ENCODE results near the gene PBX3. TPM values are rescaled to one million over a fixed set of nuclear protein-coding genes. Genes with fewer than 3 reads are reported as not detected.

The PBX3 gene
- total RNA-seq, 1 experiment from 2014 or later, result 46.0 TPM

- no peak overlapping the region for H3K4ac ChIP-seq (ENCODE audit: low read depth, low read length)
- H3K4me2 ChIP-seq (ENCODE audit: insufficient read depth, insufficient read length, low read length), result no peak overlapping the region
- no peak for TF ChIP-seq CTCF (conservative IDR thresholded peaks at IDR 0.05)
- H2AFZ ChIP-seq (ENCODE audit: low read length), result no peak overlapping the region
- no peak overlapping the region for H2BK120ac ChIP-seq (ENCODE audit: low read depth, low read length, poor library complexity, severe bottlenecking)
- no peak overlapping the region for H2BK20ac ChIP-seq (ENCODE audit: low read depth, low read length, poor library complexity, severe bottlenecking)
- H4K5ac ChIP-seq (ENCODE audit: insufficient read length, low read depth, low read length), result no peak overlapping the region
- no peaks in the 10 kb centered on the region for H3K79me1 ChIP-seq (ENCODE audit: insufficient read depth, low read depth, low read length, poor library complexity, severe bottlenecking)
- DNase-seq, result no peak
- H4K20me1 ChIP-seq (ENCODE audit: control insufficient read depth, insufficient read depth, insufficient read length), result no peaks in the 10 kb centered on the region
- H2BK12ac ChIP-seq (ENCODE audit: insufficient read length, low read depth, low read length), result no peak overlapping the region
- H2BK5ac ChIP-seq (ENCODE audit: insufficient read length, low read length), result no peak overlapping the region
- peaks cover 7% of the 10 kb centered on the region for H3K23me2 ChIP-seq (ENCODE audit: insufficient read length, low read depth, low read length, poor library complexity, severe bottlenecking)
- Mint-ChIP-seq H3K4me1 (peaks cover 8 to 10% of the 10 kb centered on the region in 2 experiments), H3K4me3 (no peak overlapping the region), H3K36me3 (ENCODE audit: insufficient read depth in 1 of 3, low read depth in 3 of 3) (no peaks in the 10 kb centered on the region), H3K27me3 (ENCODE audit: low read depth) (peaks cover 19% of the 10 kb centered on the region), H3K9me3 (no peaks in the 10 kb centered on the region; a peak in 1 of 5 replicates), H3K27ac (no peak overlapping the region)
- H2AK5ac ChIP-seq (ENCODE audit: insufficient read length, low read length), result no peak overlapping the region
- no peak overlapping the region for H3K23ac ChIP-seq (ENCODE audit: insufficient read length, low read depth, low read length)
- no peak overlapping the region for H2BK15ac ChIP-seq (ENCODE audit: low read depth, low read length)
- no peaks in the 10 kb centered on the region for H3K79me2 ChIP-seq (ENCODE audit: insufficient read depth, low read length)
- H4K91ac ChIP-seq (ENCODE audit: insufficient read length, low read depth, low read length), result no peak overlapping the region
- no peak overlapping the region for H3K9ac ChIP-seq (ENCODE audit: extremely low read depth, insufficient read length, low read length)
- H3K14ac ChIP-seq (ENCODE audit: insufficient read depth, low read length), result no peak overlapping the region
- no peak overlapping the region for H3K56ac ChIP-seq (ENCODE audit: insufficient read length, low read depth, low read length)
- H3K18ac ChIP-seq (ENCODE audit: insufficient read length, low read depth, low read length), result no peak overlapping the region
- no CpG with 5 or more reads among the region's 3 CpGs for WGBS (ENCODE audit: extremely low coverage, insufficient read length, low lambda C conversion rate)
- H3T11ph ChIP-seq (ENCODE audit: low read length), result no peak overlapping the region
- no peak overlapping the region for H3K27ac ChIP-seq (ENCODE audit: insufficient read length, low read depth, low read length)
- no peaks in the 10 kb centered on the region for H3K9me3 ChIP-seq (ENCODE audit: control insufficient read depth, low read depth, low read length)
- peaks cover 4% of the 10 kb centered on the region; the same call in 1 of the 2 replicates for H3K4me1 ChIP-seq (ENCODE audit: insufficient read depth, low read length)
- no peak overlapping the region for H4K8ac ChIP-seq (replicated peaks; ENCODE audit: insufficient read length, low read depth, low read length)
- H3K27me3 ChIP-seq (ENCODE audit: insufficient read depth, low read length), result 0 out of 2 replicates have a peak, but pooled peaks cover 1% of the 10 kb centered on the region
These were observed 4.5 kb upstream of the PBX3 start for GRCh38 chr9:125742657-125743056.
